Fibroblast of gingiva (primary cell): ENCODE measurements around the gene HS3ST3A1.
A peak's percentile ranks its signal among the peaks of the same experiment; 100 is the strongest.

ENCODE experiments used
- DNase-seq: peaks from one replicate; pipeline ENCODE4 v3.0.0-alpha.2; 2011; ENCODE audit warnings: low read depth

The HS3ST3A1 gene

DNA sequence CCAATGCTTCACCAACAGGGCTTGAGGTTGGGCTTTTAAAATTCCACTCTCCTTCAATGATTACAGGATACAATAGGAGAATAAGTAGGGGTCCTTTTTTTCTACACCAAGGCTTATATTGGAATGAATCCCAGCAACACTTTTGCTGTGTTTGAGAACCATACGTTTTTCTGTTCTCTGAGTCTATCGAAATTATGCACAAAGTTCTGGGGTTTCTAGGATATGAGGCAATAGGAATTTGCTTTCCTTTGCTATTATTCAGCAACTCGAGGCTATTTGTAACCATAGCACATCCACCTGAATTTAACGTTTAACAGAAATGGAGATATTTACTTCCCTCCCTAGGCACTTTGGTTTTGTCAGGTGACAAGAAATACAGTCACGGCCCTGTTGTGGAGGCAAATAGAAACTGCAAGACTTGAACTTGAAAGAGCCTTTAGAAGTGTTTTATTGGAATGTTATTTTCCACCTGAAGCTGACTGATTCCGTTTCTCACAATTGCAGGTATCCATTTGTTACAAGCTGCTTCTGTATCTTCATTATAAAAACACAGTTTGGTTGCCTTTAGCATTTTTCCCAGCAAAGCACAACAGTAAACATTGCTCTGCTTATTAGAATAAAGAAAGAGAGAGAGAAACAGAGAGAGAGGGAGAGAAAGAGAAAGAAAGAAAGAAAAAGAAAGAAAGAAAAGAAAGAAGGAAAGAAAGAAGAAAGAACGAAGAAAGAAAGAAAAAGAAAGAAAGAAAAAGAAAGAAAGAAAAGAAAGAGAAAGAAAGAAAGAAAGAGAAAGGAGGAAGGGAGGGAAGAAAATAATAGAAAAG, 109.6 kb downstream of the HS3ST3A1 start:
- no peak for DNase-seq

DNA sequence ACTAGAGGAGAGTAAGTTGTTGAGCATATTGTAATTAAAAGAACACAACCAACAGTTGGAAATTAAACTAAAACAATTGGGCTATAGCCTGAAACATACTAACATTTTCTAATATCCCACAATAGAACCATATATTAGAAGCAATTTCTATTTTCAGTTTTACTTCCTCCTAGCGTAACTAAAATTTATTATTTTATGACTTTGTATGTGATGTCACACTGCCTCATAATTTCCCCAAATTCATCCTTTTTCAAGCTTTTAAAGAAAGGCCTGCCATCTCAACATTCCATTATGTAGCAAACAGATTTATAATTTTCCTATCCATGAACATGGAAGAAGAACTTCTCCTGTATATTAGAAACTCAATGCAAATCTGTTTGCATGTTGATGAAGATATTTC, 110.2 kb downstream of the HS3ST3A1 start:
- DNase-seq = no peak

DNA sequence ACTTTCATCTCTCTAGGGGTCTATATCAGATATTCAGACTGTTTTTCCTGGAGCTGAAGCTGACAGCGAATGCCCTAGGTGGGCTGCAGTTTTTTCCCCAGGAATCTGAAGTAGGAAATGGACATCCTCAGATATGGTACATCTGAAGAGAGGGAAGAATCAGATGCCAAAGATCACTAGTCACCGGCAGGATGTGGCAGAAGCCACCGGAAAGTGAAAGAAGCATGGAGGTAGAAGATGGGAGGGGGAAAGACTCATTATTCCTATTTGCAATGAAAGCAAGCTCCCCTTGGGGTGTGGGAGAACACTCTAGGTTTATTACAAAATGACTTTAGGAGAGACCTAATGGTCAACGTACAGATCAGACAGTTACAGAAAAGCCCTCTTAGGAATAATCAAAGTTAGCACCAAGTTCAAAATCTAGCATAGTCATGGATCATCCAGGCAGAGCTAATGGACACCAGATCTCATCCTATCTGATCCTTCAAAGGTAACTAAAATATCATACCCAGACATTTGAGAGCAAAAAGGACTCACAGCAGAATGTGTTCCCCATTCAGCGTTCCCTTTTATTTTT, 110.7 kb downstream of the HS3ST3A1 start:
- no peak for DNase-seq

DNA sequence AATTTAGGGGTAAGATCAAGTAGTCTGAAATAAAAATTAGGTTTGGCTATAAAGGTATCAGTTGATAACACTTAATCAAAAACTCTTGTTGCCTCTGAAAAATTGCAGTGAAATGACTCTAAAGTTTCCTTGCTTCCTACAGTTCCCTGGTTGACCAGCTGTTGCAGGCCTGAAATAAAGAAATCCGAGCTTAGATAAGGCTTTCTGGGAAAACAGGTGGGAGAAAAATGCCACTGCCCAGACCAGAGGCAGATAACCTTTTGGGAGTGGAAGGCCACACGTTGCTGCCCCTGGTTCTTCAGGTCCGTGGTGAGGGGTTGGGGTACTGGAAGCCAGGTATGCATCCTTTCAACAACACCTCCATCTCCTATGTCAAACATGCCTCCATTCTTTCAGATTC, 111.3 kb downstream of the HS3ST3A1 start:
- no peak for DNase-seq

DNA sequence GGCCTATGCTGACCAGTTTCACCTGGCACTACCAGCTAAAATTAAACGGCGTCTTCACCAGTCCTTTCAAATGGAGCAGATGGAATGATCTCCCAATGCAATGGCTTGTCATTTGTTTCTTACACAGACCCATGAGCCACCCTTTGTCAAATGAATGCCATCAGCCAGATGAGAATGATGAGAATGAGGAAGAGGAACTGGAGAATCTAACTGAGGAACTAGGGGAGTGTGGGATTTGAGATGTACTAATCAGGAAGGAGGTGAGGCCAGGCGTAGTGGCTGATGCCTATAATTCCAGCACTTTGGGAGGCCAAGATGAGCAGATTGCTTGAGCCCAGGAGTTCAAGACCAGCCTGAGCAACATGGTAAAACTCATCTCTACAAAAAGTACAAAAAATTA, 116.4 kb downstream of the HS3ST3A1 start:
- no peak for DNase-seq

DNA sequence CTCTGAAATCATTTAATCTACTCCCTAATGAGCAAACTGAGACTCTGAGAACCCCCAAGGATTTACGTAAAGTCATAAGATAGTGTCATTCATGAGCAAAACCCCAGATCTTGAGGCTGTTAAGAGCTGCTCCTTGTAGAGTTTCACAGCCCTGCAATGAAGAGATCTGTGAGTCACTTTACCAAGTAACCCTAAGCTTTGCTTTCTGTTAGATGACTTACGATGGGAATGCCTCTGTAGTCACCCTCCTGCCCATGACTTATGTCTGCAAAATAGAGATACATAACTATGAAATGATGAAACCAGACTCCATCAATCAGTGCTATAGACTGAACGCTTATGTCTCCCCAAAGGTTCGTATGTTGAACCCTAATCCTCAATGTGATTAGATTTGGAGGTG, 117.7 kb downstream of the HS3ST3A1 start:
- no peak for DNase-seq

DNA sequence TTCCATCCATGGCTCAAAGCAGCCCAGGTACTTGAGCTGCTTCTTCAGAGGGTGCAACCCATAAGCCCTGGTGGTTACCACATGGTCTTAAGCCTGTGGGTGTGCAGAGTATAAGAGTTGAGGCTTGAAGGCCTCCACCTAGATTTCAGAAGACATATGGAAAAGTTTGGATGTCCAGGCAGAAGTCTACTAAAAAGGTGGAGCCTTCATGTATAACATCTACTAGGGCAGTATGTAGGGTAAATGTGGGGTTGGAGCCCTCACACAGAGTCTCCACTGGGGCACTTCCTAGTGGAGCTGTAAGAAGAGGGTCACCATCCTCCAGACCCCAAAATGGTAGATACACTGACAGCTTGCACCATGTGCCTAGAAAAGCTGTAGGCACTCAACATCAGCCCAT, 120.9 kb downstream of the HS3ST3A1 start:
- no peak for DNase-seq

DNA sequence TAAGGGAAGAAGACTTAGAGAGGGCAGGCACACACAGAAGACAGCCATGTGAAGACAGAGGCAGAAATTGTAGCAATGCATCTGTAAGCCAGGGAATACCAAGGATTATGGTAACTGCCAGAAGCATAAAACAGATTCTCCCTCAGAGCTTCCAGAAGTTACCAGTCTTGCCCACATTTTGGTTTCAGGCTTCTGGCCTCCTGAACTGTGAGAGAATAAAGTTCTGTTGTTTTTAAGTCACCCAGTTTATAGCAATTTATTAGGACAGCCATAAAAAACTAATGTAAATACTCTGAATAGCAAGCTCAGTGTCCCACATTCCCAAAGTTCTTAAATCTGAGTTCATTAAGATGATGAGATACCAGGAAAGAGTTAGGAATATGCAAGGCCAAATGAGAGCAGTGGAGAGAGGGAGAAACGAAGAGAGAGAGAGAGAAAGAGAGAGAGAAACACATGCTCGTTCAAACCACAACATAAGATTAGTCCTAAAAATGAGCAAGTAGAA, 123.4 kb downstream of the HS3ST3A1 start:
- DNase-seq = no peak

DNA sequence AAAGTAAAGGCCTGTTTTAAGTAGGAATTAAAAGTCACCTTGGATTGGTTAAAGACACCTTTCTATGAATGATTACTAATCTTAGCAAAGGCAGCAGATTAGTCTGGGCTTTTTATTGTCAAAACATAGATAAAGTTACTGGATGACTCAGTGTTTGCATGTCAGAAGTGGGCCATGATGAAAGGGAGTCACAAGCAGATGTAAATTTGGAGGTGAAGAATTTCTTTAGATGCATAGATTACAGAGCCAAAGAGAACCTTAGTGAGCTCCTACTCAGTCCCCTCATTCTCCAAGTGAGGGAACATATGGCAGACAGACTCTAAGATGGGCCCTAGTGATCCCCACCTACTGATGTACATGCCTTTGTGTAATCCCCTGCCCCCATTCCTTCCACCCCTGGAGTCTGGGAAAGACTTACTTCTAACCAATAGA, 124.5 kb downstream of the HS3ST3A1 start:
- peak; percentile 18 for DNase-seq

DNA sequence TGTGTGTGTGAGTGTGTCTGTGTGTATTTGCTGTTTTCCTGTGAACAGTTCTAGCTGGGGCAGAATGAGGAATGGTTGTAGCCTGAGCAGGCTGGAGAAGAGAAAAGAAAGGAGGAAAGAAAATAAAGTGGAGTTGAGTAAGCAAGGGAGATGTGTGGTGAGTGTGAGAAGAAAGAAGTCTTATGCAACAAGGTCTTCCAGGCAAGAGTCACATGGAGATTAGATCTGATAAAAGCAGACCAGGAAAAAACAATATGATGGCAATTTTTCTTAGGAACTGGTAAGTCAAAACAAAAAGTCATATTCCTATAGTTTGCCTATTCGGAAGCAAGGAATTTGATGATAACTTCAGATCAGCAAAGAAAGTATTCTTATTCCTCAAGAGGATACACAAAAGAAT, 125.0 kb downstream of the HS3ST3A1 start:
- no peak for DNase-seq

DNA sequence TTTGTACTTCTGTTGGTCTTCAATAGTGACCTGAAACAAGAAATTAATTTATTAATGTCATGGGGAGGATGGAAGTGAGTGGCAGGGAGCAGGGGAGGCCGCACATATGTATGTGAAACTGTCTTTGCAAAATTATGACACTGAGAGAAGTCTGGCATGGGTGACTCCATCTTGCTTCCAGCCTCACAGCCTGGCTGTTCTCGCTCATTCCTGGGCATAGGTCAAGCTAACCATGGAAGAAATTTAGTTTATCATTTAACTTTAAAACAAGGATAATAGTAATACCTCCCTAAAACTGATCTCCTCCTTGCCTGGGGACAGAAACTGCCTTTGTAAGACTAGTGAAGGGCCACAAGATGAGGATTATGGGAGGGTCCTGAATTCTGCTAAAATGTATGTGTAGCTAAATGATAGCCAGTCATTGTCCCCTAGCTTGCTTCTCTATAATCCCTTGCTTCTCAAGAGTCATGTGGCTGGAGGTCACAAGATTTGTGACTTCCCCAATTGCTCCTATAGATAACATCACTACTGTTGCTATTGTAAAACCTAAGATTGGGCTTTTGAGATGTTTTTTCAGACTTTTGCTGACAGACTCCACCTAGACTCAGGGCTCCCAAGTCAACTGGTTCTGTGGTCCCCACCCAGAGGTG, 126.0 kb downstream of the HS3ST3A1 start:
- no peak for DNase-seq

DNA sequence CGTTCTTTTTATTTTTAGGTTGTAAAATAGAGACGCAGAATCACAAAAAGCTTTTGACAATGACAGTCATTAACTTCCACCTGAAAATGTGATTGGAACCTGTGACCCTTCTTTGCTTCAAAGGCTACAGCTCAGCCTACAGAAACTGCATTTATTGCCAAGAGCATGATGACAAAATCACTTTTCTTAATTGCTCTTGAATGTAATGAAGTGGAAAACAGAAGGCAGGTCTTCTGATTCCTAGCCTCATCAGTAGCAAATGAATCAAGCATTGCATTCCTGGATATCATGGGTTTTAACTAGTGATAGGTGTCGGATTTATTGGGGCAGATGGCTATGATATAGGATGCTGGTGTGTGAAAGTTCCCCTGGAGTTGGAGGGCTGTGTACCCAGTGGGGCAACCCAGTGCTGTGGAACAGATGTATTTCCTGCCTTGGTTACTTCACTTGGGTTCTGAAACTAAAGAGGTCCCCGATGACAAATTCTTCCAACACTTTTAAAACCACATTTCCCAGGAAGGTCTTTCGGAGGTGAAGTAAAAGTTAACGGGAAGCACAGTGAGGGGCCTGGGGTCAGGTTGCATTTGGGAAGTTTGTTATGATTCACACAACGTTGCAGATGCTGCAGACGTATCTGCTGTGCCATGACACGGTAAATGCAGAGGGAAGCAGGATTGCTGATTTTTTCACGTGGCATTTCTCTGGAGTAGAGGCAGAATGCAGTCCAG, 127.5 kb downstream of the HS3ST3A1 start:
- DNase-seq = no peak

DNA sequence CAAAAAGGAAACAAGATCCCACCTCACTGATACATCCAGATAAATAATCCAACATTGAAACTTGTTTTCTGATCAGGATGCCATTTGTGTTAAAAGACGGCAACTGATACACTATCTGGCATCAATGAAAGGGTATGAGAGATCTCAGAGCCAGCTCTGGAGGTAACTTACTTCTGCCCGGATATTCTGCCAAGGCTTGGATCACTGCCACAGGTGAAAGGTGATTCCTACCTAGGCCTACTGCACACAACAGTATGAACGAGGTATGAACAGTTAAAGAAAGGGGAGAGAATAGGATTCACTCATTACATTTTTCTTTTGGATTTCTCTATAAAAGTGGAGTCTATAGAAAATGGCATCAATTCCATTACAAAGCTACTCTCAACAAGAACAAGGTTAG, 136.1 kb downstream of the HS3ST3A1 start:
- no peak for DNase-seq

DNA sequence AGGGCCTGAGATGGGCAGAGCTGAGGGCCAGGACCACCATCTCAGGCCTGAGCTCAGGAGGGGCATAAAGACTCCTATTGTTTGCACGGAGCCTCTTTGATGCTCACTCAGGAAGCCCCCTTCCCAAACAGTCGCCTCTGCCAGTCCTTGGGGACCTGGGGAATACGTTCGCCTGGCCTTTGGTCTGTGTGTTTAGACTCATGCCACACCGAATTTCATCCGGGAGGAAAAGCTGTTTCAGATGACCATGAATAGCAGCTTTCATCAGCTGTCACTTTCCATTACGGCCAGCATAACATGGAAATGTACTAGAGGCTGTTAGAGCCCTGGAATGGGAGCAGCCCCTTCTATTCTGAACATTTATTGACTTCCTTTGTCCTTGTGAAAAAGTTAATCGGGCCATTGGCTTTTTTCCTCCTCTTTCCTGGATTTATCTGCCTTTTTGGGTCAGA, 139.0 kb downstream of the HS3ST3A1 start:
- DNase-seq = no peak

DNA sequence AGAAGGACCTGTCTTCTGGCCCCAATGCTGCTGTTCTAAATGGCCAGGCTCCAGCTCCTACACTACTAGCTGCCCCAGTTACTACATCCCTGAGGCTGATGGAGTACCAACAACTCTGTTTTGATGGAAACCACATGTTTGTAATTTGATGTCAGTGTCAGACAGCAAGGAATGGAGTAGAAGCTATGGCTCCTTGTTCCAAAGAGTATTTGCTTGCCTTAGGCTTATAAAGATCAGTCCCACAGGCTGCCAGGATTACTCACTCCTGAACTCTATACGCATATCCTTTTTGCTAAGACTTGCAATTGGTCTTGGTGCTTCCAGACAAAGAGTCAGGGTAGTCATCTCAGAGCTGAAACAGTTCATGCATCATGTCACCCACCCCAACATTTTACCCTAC, 139.6 kb downstream of the HS3ST3A1 start:
- peak; percentile 87 for DNase-seq

DNA sequence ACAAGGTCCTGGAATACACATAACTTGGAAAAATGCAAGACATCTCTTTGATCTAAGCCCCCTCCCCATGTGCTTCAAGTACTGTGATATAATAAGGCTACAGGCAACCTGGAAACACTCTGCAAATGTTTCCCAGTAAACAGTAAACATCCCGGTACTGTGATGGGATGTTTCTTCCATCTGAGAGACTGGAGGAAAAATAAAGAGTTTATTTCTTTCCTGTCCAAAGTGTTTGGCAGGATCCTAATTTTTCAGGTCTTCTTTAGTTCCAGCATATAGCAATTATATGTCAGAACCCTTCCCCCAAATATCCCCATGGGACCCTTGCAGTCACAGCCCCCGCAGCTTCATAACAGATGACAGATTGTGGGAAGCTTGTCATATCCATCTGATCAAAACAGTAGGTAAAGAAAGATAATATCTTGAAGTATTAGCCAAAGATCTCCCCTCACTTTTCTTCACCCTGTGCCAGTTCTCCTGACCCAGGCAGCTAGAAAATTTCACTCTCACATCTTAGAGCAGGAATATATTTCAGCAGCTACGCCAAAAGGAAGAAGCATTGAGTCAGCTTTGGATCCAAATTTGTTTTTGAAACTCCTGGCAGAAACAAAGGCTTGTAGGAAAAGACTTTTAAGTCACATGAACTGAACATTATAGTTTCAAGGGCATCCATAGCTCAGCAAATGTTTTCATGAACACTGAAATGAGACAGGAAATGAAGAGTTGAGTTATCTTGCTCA, 141.3 kb downstream of the HS3ST3A1 start:
- peak; percentile 29 for DNase-seq

DNA sequence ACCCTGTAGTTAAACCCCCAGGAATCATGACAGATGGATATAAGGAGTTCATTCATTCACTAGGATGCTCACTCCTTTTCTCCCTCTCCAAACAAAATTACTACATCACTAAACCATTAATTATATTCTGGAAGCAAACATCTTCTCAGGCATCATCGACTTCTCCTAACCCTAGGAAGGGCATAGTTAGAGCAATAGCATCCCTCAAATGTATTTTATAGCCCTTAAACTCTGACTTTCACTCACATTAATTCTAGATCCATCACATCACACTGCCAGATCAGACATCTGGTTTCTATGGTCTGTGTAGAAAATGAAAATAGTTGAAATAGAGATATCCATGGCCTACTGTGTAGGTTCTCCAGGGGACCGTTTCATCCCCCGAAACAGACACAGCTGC, 143.9 kb downstream of the HS3ST3A1 start:
- no peak for DNase-seq
